Stimulated activated CD4-positive, alpha-beta T cell treated with anti-CD3 and anti-CD28 coated beads, Interleukin-15, amount 100 ng/mL, for 48 hours (primary cell): Measurements from ENCODE around the gene LHX2.

Source experiments
- DNase-seq, 2 donors: peaks; one replicate each; pipeline ENCODE4 v3.0.0-alpha.2; 2020; ENCODE audit warnings: low read depth in 2 of 2

LHX2 gene

GRCh38 chr9:124032247-124032646, 20.7 kb downstream of the LHX2 start:
- DNase-seq: no peak

- no peak for DNase-seq
Observed at GRCh38 chr9:124033348-124033747, 21.8 kb downstream of the LHX2 start.

DNA sequence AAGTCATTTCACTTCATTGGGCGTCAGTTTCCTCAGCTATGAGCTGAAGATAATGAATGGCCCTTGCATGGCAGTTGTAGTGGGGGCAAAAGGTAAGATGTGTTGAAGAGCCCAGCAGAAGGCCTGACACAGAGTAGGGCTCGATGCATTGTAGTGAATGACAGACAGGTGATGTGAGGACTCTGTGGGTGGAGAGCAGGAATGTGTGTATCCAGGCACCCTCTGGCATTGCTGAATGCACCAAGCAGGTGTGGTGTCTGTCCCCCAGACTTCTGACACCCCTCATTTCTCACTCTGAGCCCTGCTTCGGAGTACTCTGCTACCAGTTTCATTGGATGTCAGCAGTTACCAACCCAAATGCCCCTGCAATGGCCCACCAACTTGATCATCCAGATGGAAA, 22.4 kb downstream of the LHX2 start:
- DNase-seq: no peak

DNA sequence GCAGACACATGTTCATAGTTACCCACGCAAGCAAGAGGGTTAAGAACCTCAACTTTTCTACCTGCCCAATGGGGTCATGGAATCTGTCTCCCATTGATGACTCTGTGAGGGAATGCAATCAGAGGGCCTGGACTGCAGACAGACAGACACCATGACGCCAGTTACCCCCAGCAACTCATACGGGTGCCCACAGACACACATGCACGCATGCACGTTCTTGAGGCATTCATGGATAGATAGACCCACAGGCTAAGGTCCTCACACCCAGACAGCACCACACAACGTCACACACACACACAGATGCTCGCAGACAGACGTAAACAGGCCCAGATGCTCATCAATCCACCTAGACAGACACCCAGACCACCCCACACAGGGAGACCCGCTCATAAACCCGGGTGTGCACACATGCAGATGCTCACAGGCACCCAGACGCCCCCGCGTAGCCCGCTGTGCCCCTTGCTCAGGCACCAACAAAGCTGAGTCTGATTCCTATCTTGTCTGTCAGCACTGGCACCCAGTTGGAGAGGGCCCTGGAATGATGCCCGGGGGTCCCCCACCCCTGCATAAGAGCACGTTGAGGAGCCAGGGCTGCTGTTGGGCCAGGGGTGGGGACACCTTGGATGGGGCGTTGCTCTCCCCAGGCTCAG, 23.6 kb downstream of the LHX2 start:
- DNase-seq: no peak

DNA sequence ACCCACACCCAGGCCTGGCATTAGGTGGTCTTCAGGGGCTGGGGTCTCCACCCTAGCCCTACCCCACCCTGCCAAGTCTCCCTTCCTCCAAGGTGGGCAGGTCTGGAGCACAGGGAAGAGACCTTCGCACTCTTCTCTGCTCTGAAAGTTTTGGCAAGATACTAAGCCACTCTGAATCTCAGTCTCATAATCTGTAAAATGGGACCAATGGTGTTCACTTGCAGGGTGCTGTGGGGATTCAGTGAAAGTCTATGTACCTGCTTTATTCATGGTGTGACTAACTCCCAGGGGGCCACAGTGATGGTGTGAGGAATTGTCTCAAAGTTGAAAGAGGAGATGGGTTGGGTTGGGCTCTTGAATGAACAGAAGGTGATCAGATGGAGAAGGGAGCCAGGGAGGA, 25.0 kb downstream of the LHX2 start:
- no peak for DNase-seq

DNA sequence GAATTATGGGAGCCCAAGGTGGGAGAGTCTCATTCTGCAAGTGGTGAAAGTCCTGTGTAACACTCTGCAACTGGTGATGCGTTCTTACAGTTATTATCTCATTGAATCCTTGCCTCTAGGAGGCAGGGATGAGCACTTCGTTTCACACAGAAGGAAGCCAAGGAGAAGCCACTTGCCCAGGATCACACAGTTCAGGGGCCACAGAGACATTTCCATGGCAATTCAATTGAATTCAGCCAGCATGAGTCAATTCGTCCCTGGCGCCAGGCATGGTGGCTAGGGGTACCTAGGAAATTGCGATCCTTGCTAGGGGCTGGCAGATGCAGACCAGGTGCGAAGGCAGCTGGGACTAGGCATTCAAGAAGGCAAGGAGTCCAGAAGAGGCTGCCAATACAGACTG, 26.2 kb downstream of the LHX2 start:
- no peak for DNase-seq

- no peak for DNase-seq
Observed at GRCh38 chr9:124038239-124038638, 26.7 kb downstream of the LHX2 start.

DNA sequence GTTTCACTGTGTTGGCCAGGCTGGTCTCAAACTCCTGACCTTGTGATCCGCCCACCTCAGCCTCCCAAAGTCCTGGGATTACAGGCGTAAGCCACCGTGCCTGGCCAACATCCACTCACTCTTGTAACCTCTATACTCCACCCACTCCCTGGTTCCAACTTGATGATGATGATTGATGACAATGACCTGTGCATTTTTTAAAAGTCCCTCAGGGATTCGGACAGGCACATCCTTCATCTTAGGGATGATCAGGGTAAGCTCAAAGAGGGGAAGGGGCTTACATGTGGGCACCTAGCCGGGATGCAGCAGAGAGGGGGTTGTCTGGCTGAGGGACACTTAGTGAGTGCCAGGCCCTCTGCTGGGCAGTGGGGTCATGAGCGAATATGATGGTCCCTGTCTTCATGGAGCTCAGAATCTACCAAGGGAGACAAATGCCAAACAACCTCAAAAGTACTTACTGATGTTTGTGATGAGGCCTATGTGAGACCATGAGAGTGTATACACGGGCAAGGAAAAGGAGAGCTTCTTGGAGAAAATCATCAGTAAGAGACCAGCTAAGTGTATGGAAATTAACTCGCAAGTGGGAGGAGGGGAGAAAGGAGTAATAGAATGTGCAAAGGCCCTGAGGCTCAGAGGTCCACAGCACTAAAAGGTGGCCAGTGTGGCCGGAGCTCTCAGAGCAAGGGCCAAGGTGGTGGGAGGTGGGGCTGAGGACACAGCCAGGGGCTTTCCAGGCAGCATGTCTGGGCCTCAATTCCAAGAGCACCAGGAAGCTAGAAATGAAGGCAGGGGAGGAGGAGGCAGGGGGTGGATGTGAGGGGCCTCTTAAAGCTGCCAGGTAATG, 27.4 kb downstream of the LHX2 start:
- DNase-seq: no peak

GRCh38 chr9:124040186-124040931, 28.8 kb downstream of the LHX2 start:
- DNase-seq: no peak

GRCh38 chr9:124040935-124041816, 29.6 kb downstream of the LHX2 start:
- DNase-seq: peak in 1 of 2 donors; percentile 26

- no peak for DNase-seq
Observed at GRCh38 chr9:124041817-124042116, 30.2 kb downstream of the LHX2 start.

DNA sequence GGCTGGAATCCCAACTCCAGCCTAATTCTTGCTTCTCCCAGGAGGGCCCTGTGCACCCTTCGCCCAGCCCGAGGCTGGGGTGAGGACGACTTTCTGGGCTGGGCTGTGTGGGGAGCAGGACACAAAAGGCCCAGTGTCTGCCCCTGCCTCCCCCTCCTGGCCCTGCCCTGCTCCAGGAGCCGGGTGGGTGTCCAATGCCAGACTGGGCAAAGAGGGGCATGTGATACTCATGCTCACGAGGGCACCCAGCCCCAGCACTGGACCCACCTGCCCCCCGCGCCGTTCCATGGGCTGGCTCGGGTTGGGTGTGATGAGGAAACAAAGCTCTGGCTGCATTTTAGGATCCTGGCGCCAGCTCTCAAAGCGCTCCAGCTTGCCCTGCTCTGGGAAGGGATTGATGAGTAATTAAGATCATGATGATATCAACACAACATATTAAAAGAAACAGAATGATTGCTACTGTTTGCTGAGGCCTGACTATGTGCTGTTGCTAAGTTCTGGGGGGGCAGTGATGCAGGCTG, 30.7 kb downstream of the LHX2 start:
- no peak for DNase-seq

GRCh38 chr9:124044448-124044847, 32.9 kb downstream of the LHX2 start:
- no peak for DNase-seq

DNA sequence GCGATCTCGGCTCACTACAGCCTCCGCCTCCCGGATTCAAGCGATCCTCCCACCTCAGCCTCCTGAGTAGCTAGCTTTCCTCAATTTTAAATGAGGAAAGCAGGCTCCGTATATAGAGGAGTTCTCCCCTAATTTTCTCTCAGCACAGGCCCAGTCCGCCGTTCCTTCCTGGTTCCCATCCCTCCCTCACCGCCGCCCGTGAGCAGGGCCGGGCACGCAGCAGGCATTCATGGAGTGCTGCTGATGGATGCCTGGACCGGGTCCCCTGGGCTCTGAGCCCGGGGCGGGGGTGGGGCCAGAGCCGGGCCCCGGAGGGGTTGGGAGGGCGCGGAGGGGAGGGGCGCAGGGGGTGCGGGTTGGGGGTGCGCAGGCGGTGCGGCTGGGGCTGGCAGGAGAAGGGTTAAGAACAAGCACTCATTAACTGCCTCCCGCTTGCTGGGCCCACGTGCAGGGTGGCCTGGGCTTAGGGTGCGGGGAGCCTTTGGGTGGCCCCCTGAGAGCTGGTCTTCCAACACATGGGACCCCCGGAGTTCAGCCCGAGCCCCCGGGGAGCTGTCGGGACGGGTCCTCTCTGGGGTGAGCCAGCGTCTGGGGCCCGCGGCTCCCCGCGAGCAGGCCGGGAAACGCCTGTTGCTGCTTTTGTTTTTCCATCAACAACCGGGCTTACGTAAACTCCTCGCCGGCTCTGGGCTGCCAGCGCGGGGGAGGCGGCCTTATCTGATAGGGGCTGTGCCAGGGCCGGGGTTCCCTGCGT, 33.7 kb downstream of the LHX2 start:
- no peak for DNase-seq

DNA sequence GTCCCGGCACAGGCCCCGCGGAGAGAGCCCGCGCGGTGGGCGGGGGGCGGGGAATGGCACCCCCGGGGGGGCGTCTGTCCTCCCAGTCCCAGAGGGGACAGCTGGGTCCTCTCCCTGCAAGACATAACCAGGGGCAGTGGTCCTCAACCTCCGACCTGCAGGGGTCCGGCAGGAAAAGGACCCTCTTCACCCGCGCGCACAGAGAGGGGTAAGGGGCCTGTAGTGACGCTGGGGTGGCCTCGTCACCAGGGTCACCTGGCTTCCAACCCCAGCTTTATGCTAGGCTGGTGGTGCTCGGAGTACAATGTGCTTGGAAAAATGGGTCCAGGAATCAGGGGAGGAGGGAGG, 34.2 kb downstream of the LHX2 start:
- DNase-seq: no peak

GRCh38 chr9:124046189-124046588, 34.6 kb downstream of the LHX2 start:
- no peak for DNase-seq

DNA sequence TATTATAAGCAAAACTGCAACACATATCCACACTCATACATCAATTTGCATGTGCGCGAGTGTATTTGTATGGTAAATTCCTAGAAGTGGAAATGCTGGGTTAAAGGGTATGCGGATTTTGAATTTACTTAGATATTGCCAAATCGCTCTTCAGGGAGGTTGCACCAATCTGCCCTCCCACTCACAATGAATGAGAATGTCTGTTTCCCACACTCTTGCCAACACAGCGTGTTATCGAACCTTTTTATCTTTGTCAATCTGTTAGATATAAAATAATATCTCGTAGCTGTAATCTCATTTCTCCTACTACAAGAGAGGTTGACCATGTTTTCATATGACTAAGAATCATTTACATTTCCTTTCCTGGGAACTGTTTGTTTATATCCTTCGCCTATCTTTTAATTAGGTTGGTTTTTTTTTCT, 35.7 kb downstream of the LHX2 start:
- DNase-seq: no peak

- DNase-seq: no peak
Observed at GRCh38 chr9:124050955-124051354, 39.4 kb downstream of the LHX2 start.

GRCh38 chr9:124052401-124052800, 40.8 kb downstream of the LHX2 start:
- no peak for DNase-seq

GRCh38 chr9:124054582-124055227, 43.1 kb downstream of the LHX2 start:
- peak; percentile 37 to 51 for DNase-seq
